H1 (cell line): Measurements from ENCODE around the gene SYNPO. TPM values are rescaled to one million over a fixed set of nuclear protein-coding genes. Genes with fewer than 3 reads are reported as not detected.

ENCODE experiments used
- CHD7 ChIP-seq: fragments of 300-600 bp; sonication (generic); IDR thresholded peaks from 2 replicates; pipeline ENCODE4 v1.7.1; 2012; ENCODE audit warnings: low read length, moderate library complexity, mild to moderate bottlenecking, inconsistent platforms; ENCODE audit not compliant: insufficient replicate concordance
- FOSL1 ChIP-seq: IDR thresholded peaks from 2 replicates; pipeline ENCODE4 v1.6.1; 2011; ENCODE audit warnings: mild to moderate bottlenecking, low read depth, low read length, moderate library complexity; ENCODE audit not compliant: insufficient read depth
- polyA plus RNA-seq, 7 experiments: library from polyadenylated mRNA; depleted of rRNA in 3 of 7; stranded (reverse) in 5 of 7; unstranded in 2 of 7; fragments of >200 nt in 5 of 7; fragments of 200-250 nt in 2 of 7; gene quantifications; 1 replicate in 5 of 7; 2 replicates in 1 of 7; 4 replicates in 1 of 7; pipeline versions ENCODE4 v1.2.1 to v1.2.3, GENCODE V29; 2011 to 2013; ENCODE audit warnings: missing spikeins in 2 of 7, mixed read lengths in 2 of 7
- total RNA-seq: library from RNA; stranded (reverse); fragmentation: NEBNext Ultra II Directional; extraction: Animal tissue kit (Norgen Biotek cat#: 25700); gene quantifications from 2 replicates; pipeline ENCODE4 v1.2.1, GENCODE V29; 2021

Gene SYNPO
- total and polyA plus RNA-seq, 2 of the 8 experiments (the other 6 are each of a cell fraction or from before 2014, with no cell fraction given): 2.3 TPM

GRCh38 chr5:150647275-150648251 is 7.1 kb downstream of the SYNPO start (continued):
- no peak for TF ChIP-seq CHD7
- TF ChIP-seq FOSL1: no peak
